Spleen (tissue), 7 donors: Measurements from ENCODE around the gene LPCAT1.

Experiments
- POLR2A ChIP-seq, 3 donors: fragments of 450-650 bp; IDR thresholded peaks; one replicate each; pipeline ENCODE4 v1.5.1; 2017; ENCODE audit warnings: antibody characterized with exemption in 3 of 3, mild to moderate bottlenecking in 1 of 3
- POLR2AphosphoS5 ChIP-seq, 3 donors: sonication (generic); formaldehyde crosslinking; IDR thresholded peaks; one replicate each; pipeline ENCODE4 v1.5.1; 2017; ENCODE audit warnings: antibody characterized with exemption in 3 of 3
- TF ChIP-seq, protein P1 (sequence below), 11 experiments: fragments of 200-600 bp in 7 of 11; fragments of 450-650 bp in 4 of 11; sonication (generic) in 4 of 11; IDR thresholded peaks in 8 of 11; conservative IDR thresholded peaks in 3 of 11; 1 replicate in 7 of 11; 2 replicates in 4 of 11; pipeline versions ENCODE4 v1.4.0 to v1.8.0; 2016 to 2021; ENCODE audit warnings: antibody characterized with exemption in 11 of 11, inconsistent platforms in 4 of 11, mild to moderate bottlenecking in 1 of 11
- donor health status: DM: no; HTN: no; CAD: no; lungs with moderate emphysema.
- donor health status: DM: no; HTN: no; CAD: no.
- donor health status: DM: no; HTN: no; CAD: no.

DNA sequence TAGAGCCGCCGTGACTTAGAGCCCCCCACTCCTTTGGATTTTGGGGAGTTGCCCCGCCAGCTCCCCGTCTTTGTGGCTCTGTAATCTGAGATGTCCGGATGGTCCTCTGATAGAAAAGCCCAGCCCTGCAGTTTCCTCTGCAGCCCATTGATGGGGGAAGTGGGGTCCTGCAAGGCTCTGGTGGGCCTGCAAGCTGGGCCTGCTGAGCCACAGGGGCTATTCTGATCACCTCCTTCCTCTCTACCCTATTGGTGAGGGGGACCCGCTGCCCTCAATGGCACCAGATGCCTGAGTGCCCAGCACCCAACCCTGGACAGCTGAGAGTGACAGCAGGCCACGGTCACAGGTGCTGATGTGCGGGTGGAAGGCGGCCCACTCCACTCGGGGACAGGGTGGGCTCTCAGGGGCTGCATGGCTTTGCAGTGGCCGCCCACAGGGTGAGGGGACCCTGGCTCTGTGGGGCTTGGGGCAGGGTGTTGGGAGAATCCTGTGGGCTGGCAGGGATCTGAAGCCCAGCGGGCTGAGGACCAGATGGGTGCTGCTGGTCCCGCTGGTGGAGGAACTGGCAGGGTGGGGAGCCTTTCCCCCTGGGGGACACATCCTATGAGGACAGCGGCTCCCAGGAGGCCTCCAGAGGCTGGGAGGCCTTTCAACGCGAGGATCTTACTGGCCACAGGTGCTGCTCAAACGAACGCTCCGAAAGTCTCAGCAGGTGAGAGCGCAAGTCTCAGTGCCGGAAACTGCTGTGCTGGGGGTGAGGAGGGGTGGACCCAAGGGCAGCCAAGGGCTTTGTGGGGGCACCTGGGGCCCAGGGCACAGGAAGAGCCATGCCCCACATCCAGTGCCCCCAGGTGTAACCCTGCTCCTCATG is 30.0 kb upstream of the LPCAT1 start:
- TF ChIP-seq, protein P1, sequence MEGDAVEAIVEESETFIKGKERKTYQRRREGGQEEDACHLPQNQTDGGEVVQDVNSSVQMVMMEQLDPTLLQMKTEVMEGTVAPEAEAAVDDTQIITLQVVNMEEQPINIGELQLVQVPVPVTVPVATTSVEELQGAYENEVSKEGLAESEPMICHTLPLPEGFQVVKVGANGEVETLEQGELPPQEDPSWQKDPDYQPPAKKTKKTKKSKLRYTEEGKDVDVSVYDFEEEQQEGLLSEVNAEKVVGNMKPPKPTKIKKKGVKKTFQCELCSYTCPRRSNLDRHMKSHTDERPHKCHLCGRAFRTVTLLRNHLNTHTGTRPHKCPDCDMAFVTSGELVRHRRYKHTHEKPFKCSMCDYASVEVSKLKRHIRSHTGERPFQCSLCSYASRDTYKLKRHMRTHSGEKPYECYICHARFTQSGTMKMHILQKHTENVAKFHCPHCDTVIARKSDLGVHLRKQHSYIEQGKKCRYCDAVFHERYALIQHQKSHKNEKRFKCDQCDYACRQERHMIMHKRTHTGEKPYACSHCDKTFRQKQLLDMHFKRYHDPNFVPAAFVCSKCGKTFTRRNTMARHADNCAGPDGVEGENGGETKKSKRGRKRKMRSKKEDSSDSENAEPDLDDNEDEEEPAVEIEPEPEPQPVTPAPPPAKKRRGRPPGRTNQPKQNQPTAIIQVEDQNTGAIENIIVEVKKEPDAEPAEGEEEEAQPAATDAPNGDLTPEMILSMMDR (IDR thresholded peaks at IDR 0.05 in 8 of 11, conservative IDR thresholded peaks at IDR 0.05 in 3 of 11): no peak
- TF ChIP-seq POLR2A (IDR thresholded peaks at IDR 0.05): no peak
- no peak for TF ChIP-seq POLR2AphosphoS5 (IDR thresholded peaks at IDR 0.05)
